DND-41 (cell line): ENCODE measurements around the gene THRB.

Source experiments
- ATAC-seq: fragments of 200-7000 bp; cut with Tn5 transposase; 3 replicates; pipeline ENCODE4 v1.9.1; 2021; ENCODE audit warnings: low read depth; ENCODE audit not compliant: insufficient read depth
- DNase-seq: peaks from one replicate; pipeline ENCODE4 v3.0.0-alpha.2; 2020
- H2AFZ ChIP-seq: 2 replicates; pipeline ENCODE4 v1.6.0; 2012; ENCODE audit warnings: low read depth, low read length
- H3K27ac ChIP-seq: 2 replicates; pipeline ENCODE4 v1.5.1; 2012; ENCODE audit warnings: low read length, inconsistent platforms
- H3K27me3 ChIP-seq: fragments of 200-600 bp; sonication (generic); 2 replicates; pipeline ENCODE4 v1.6.0; 2012; ENCODE audit warnings: low read length, mild to moderate bottlenecking, inconsistent platforms; ENCODE audit not compliant: insufficient read depth, poor library complexity
- H3K36me3 ChIP-seq: 2 replicates; pipeline ENCODE4 v1.5.1; 2012; ENCODE audit warnings: low read length, inconsistent platforms; ENCODE audit not compliant: insufficient read depth
- H3K4me1 ChIP-seq: 2 replicates; pipeline ENCODE4 v1.5.1; 2012; ENCODE audit warnings: mild to moderate bottlenecking, low read length; ENCODE audit not compliant: insufficient read depth
- H3K4me2 ChIP-seq: 2 replicates; pipeline ENCODE4 v1.6.0; 2012; ENCODE audit warnings: mild to moderate bottlenecking, moderate library complexity, low read length, inconsistent platforms; ENCODE audit not compliant: insufficient read depth
- H3K4me3 ChIP-seq, 2 experiments: fragments of 200-600 bp in 1 of 2; shearing (Covaris generic) in 1 of 2; 2 replicates each; pipeline ENCODE4 v1.5.1; 2012 to 2016; ENCODE audit warnings: inconsistent platforms in 2 of 2, low read length in 2 of 2, mild to moderate bottlenecking in 2 of 2, low read depth in 1 of 2, moderate library complexity in 1 of 2
- H3K79me2 ChIP-seq: 2 replicates; pipeline ENCODE4 v1.6.0; 2012; ENCODE audit warnings: low read length, inconsistent platforms; ENCODE audit not compliant: insufficient read depth
- H3K9ac ChIP-seq: 2 replicates; pipeline ENCODE4 v1.6.0; 2012; ENCODE audit warnings: low read depth, mild to moderate bottlenecking, inconsistent platforms, low read length, moderate library complexity
- H3K9me3 ChIP-seq: 2 replicates; pipeline ENCODE4 v1.5.1; 2012; ENCODE audit warnings: low read length, moderate library complexity, mild to moderate bottlenecking, inconsistent platforms; ENCODE audit not compliant: insufficient read depth, severe bottlenecking
- H4K20me1 ChIP-seq: 2 replicates; pipeline ENCODE4 v1.6.0; 2012; ENCODE audit warnings: low read length; ENCODE audit not compliant: insufficient read depth
- EZH2 ChIP-seq: IDR thresholded peaks from 3 replicates; pipeline ENCODE4 v1.6.1; 2012; ENCODE audit warnings: borderline replicate concordance, low read depth, mild to moderate bottlenecking, moderate library complexity, low read length, inconsistent platforms; ENCODE audit not compliant: severe bottlenecking
- TF ChIP-seq, protein P1 (sequence below): IDR thresholded peaks from 2 replicates; pipeline ENCODE4 v1.5.1; 2012; ENCODE audit warnings: borderline replicate concordance, low read length, moderate library complexity, mild to moderate bottlenecking; ENCODE audit not compliant: poor library complexity, severe bottlenecking; ENCODE audit errors: extremely low read depth

THRB gene

DNA sequence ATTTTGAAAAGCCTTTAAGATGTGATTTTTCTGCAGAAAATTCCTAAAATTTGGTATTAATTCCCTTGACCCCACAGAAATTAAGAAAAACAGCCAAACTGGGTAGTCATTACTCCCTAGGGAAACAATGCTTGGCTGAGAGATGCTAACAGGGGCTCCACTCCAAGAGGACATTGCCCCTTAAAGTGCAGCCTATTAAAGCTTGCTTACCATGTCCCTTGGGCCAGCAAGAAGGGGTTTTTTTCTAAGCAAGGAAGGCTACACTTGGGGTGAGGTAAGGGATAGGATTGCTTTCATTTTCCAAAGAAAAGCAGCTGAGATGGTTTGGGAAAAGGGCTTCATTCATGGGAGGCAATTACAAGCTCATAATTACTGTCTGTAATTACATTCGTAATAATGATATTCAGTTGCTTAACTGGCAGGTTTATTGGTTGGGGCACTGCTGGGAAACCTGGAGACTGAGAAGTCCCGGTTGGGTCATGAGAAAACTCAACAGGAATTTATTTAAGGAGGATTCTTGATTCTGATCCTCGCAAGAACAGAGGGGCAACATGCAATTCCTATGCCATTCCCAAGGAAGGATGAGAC is 302.1 kb downstream of the THRB start:
- DNase-seq (no peak), ATAC-seq (no peak)
- Histone ChIP-seq H2AFZ (no peak overlapping the region), H3K4me3 (no peak overlapping the region), H3K4me1 (no peaks in the 10 kb centered on the region), H3K79me2 (no peaks in the 10 kb centered on the region), H3K27me3 (no peaks in the 10 kb centered on the region), H4K20me1 (no peaks in the 10 kb centered on the region), H3K9ac (no peak overlapping the region), H3K36me3 (no peaks in the 10 kb centered on the region), H3K4me2 (no peak overlapping the region), H3K27ac (no peak overlapping the region), H3K9me3 (no peaks in the 10 kb centered on the region)
- TF ChIP-seq, protein P1, sequence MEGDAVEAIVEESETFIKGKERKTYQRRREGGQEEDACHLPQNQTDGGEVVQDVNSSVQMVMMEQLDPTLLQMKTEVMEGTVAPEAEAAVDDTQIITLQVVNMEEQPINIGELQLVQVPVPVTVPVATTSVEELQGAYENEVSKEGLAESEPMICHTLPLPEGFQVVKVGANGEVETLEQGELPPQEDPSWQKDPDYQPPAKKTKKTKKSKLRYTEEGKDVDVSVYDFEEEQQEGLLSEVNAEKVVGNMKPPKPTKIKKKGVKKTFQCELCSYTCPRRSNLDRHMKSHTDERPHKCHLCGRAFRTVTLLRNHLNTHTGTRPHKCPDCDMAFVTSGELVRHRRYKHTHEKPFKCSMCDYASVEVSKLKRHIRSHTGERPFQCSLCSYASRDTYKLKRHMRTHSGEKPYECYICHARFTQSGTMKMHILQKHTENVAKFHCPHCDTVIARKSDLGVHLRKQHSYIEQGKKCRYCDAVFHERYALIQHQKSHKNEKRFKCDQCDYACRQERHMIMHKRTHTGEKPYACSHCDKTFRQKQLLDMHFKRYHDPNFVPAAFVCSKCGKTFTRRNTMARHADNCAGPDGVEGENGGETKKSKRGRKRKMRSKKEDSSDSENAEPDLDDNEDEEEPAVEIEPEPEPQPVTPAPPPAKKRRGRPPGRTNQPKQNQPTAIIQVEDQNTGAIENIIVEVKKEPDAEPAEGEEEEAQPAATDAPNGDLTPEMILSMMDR: no peak
- no peak for TF ChIP-seq EZH2

DNA sequence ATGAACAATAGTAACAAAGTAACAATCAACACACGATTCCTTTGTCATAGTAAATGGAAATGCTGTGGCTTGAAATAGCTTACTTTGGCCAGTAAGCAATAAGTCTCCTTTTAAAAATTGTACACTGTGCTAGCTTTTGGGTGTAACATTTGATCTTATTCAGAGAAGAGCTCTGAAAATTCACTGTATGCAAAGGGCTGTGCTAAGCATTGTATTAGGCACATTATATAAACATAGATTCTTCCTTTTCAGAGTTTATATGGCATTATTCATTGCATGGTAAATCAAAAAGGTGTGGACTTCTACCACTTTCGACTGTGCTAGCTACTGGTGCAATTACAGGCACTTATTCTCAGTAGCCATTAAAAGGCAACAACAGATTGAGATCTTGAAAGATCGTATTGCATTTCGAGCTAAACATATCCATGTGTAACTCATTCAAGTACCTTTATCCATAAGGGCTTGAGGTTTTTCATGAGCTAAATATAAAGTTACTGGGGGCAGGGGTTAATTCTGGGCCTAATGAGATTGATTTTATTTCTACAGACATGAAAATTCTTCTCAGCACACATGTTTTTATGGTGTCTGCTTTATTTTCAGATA is 302.7 kb downstream of the THRB start:
- Histone ChIP-seq H3K9me3 (no peaks in the 10 kb centered on the region), H3K4me2 (no peak overlapping the region), H3K79me2 (no peaks in the 10 kb centered on the region), H3K27ac (no peak overlapping the region), H3K36me3 (no peaks in the 10 kb centered on the region), H3K4me3 (no peak overlapping the region), H3K27me3 (no peaks in the 10 kb centered on the region), H3K4me1 (no peaks in the 10 kb centered on the region), H2AFZ (no peak overlapping the region), H4K20me1 (no peaks in the 10 kb centered on the region), H3K9ac (no peak overlapping the region)
- no peak for TF ChIP-seq EZH2
- TF ChIP-seq, protein P1: no peak
- DNase-seq: no peak
- no peak for ATAC-seq

DNA sequence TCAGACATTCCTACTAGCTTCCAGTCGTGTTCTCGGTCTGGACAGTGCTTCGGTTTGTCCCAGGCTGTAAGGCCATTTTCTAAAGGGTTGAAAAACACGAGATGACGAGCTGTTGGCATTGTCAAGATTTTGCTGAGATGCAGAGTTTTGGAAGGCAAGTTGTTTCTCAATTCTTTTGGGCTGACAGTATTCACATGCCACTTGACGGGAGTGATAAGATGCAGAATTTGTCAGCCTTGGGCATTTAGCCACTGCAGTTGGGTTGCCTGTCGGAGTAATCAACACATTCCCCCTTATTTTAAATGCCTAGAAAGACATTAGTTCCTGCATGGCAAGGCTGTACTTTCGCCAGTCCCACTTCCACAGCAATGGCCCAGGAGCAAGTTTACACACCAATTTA is 304.4 kb downstream of the THRB start:
- no peak for TF ChIP-seq EZH2
- TF ChIP-seq, protein P1: no peak
- DNase-seq (no peak), ATAC-seq (no peak)
- H3K9me3 ChIP-seq: no peaks in the 10 kb centered on the region
- H3K79me2 ChIP-seq: no peaks in the 10 kb centered on the region
- H3K4me3 ChIP-seq: no peak overlapping the region
- no peak overlapping the region for H3K4me2 ChIP-seq
- no peaks in the 10 kb centered on the region for H3K27me3 ChIP-seq
- H3K36me3 ChIP-seq: no peaks in the 10 kb centered on the region
- H3K4me1 ChIP-seq: no peaks in the 10 kb centered on the region
- no peaks in the 10 kb centered on the region for H4K20me1 ChIP-seq
- H3K9ac ChIP-seq: no peak overlapping the region
- no peak overlapping the region for H2AFZ ChIP-seq
- H3K27ac ChIP-seq: no peak overlapping the region
